Body of pancreas (tissue), 4 donors: ENCODE measurements around the gene RC3H2.

ENCODE experiments used
- POLR2A ChIP-seq, 3 donors: fragments of 450-650 bp; IDR thresholded peaks; one replicate each; pipeline ENCODE4 v1.6.1; 2016; ENCODE audit warnings: antibody characterized with exemption in 3 of 3, mild to moderate bottlenecking in 2 of 3
- TF ChIP-seq, protein P1 (sequence below), 7 experiments: fragments of 450-650 bp in 4 of 7; fragments of 200-600 bp in 3 of 7; sonication (generic) in 3 of 7; IDR thresholded peaks; one replicate each; pipeline ENCODE4 v1.5.1; 2016 to 2019; ENCODE audit warnings: antibody characterized with exemption in 7 of 7

GRCh38 chr9:122822938-122823337 is 82.2 kb downstream of the RC3H2 start:
- TF ChIP-seq, protein P1, sequence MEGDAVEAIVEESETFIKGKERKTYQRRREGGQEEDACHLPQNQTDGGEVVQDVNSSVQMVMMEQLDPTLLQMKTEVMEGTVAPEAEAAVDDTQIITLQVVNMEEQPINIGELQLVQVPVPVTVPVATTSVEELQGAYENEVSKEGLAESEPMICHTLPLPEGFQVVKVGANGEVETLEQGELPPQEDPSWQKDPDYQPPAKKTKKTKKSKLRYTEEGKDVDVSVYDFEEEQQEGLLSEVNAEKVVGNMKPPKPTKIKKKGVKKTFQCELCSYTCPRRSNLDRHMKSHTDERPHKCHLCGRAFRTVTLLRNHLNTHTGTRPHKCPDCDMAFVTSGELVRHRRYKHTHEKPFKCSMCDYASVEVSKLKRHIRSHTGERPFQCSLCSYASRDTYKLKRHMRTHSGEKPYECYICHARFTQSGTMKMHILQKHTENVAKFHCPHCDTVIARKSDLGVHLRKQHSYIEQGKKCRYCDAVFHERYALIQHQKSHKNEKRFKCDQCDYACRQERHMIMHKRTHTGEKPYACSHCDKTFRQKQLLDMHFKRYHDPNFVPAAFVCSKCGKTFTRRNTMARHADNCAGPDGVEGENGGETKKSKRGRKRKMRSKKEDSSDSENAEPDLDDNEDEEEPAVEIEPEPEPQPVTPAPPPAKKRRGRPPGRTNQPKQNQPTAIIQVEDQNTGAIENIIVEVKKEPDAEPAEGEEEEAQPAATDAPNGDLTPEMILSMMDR (IDR thresholded peaks at IDR 0.05), result no peak
- no peak for TF ChIP-seq POLR2A (IDR thresholded peaks at IDR 0.05)
